GM19438 (cell line): ENCODE data around the gene ADARB2.

ENCODE experiments used
- ATAC-seq: cut with Tn5 transposase; IDR thresholded peaks from one replicate; pipeline ENCODE4 v1.9.1; 2021; ENCODE audit warnings: low read depth; ENCODE audit not compliant: unreplicated experiment

ADARB2 gene

DNA sequence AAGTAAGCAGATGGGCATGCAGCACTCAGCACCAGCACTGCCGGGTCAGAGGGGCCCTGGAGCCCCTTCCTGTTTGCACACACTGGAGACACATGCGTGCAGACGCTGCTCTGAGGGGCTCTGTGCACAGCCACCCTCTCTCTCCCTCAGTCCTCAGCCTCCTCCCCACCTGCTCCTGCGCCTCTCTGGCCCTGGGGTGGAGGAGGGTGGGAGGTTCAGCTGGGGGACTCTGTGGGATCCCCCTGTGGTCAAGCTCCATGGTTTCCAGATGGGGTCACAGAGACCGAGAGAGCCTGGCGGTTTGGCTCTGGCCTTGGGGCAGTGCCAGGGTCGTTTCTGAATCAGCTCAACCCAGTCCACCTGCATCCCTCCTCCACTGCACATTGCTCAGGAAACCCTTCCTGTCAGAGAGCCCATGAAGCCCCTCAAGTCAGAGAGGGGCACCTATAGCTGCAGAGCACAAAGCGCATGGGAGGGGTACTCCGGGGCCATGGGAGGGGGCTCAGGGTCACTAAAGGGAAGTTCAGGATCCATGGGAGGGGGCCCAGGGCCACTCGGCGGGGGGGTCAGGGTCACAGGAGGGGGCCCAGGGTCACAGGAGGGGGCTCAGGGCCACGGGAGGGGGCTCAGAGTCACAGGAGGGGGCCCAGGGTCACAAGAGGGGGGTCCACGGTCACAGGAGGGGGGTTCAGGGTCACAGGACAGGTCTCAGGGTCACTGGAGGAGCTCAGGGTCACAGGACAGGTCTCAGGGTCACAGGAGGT, 161.7 kb downstream of the ADARB2 start:
- no peak for ATAC-seq

DNA sequence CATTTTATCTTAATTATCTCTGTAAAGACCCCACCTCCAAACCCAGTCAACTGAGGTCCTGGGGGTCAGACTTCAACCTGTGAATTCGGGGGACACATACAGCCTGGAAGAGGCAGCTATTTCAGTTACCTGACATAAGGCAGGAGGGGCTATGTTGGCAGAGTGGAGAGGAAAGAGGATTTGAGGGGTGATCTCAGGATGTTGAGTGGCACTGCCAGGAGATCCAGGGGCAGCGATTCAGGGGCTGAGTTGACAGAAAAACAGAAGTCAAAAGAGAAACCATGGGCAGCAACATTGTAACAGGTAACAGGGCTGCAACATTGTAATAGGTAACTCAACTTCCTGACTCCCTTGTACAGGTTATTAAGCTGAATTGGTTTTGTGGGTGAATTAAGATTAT, 162.6 kb downstream of the ADARB2 start:
- no peak for ATAC-seq

DNA sequence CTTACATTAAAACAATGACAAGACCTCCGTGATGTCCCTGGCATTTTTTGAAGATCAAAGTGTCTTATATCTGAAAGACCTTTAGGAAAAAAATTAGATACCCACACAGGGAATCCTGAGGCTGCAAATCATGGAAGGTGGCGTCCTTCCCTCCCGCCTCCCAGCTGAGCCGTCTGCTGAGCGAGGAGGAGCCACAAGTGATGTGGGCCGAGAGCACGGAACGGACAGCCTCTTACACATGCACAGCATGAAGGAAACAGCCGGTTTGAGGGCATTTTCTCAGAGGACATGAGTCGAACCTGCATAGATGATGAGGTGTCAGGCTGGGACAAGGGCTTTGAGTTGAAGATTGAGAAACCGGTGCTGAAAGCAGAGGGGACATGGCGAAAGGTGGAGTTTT, 163.3 kb downstream of the ADARB2 start:
- ATAC-seq = no peak

- ATAC-seq = no peak
Measured at GRCh38 chr10:1573334-1573969, 163.9 kb downstream of the ADARB2 start.

- ATAC-seq = no peak
Measured at GRCh38 chr10:1572519-1573333, 164.6 kb downstream of the ADARB2 start.

DNA sequence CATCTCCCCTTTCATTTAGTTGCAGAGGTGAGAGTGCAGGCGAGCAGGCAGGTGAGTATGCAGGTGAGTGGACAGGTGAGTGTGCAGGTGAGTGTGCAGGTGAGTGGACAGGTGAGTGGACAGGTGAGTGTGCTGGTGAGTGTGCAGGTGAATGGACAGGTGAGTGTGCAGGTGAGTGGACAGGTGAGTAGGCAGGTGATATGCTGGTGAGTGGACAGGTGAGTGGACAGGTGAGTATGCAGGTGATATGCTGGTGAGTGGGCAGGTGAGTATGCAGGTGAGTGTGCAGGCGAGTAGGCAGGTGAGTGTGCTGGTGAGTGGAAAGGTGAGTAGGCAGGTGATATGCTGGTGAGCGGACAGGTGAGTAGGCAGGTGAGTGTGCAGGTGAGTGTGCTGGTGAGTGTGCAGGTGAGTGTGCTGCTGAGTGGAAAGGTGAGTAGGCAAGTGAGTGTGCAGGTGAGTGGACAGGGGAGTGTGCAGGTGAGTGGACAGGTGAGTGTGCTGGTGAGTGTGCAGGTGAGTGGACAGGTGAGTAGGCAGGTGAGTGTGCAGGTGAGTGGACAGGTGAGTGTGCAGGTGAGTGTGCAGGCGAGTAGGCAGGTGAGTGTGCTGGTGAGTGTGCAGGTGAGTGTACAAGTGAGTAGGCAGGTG, 165.6 kb downstream of the ADARB2 start:
- no peak for ATAC-seq

- no peak for ATAC-seq
Measured at GRCh38 chr10:1570416-1571051, 166.8 kb downstream of the ADARB2 start.

DNA sequence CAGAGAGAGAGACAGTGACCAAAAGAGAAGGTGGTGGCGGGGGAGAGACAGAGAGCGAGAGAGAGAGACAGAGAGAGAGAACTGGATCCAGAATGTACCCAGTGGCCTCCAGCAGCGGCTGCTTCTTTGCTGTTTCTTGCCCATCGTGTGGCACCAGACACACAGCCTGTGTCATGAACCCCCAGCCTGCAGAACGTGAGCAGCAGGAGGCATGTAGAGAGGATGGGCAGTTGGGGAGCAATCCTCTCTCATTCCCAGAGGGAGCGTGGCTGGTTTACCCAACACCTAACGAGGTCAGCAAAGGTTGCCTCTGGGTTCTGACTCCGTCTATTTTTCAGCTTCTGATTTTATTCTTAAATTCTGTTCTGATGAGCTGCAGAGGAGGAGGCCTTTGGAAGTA, 168.1 kb downstream of the ADARB2 start:
- no peak for ATAC-seq

DNA sequence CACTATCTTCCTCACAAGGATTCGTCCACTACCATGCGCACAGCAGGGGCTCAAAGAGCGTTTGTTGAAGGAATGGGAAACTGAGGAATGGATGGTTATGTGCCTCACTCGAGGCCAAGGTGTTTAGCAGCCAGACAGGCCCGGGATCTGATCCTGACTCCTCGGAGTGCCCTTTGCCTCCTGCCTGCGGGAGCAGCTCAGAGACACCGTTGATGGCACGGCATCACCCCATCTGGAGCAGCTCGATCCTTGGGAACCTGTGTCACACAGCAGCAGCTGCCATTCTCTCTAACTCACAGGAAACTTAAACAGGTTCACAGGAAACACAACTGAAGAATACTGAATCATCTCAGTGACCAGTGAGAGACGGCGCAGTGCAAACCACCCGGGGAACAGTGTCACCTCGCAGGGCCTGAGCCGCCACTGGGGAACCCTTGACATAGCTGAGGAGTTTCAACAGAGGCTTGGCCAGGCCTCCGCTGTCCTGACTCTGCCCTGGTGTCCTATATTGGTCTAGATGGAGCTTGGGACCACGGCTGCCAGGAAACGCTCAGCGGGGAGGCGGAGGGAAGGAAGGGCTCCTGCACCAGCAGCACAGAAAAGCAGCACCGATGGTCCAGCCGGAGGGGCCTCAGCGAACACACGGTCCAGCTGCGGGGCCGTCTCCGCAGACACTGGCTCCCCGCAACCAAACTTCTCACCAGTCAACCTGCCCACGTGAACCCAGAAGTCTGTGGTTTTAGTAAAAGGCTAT, 169.4 kb downstream of the ADARB2 start:
- no peak for ATAC-seq

DNA sequence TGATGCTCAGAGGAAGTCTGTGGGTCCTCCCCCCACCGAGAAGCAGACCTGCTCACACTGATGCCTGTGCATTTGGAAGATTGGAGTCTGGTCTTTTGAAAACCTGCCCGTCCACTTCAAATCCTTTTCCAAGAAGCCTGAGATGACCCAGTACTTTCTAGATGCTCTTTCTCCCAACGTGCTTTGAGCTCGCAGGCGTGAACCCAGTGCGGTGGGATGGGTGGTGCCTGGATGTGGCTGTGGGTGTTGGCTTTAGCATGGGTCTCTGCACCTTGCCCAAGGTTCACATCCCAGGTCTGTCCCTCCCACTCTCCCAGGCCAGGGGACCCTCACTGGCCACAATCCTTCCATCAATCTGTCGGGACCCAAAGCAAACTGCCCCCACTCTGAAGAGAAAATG, 170.2 kb downstream of the ADARB2 start:
- ATAC-seq = no peak

DNA sequence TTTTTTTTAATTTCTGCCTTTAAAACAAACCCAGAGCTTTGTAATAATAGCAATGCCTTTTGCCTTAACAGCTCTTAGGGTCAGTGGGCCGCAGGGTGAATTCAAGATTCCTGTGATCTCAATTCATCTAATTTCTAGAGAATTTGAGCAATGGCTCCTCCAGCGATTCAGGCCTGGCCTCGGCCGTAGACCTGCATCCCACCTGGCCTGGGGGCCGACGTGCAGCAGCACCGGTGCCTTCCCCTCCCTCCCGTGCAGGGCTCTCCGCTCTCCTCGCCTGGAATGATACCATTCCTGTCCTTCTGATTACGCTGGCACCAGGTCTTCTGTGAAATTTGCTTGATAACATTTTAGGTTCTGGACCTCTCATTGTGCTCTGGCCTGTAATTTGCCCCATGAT, 172.5 kb downstream of the ADARB2 start:
- ATAC-seq = no peak

DNA sequence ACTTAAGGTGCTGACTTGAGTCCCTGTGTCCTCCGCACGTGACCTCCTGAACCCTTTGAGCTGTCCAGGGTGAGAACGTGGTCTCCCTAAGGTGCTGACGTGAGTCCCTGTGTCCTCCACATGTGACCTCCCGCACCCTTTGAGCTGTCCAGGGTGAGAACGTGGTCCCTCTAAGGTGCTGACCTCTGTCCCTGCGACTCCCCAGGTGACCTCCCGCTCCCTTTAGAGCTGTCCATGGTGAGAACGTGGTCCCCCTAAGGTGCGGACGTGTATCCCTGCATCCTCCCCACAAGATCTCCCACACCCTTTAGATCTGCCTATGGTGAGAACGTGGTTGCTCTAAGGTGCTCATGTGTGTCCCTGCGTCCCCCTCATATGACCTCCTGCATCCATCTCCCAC, 174.3 kb downstream of the ADARB2 start:
- ATAC-seq = no peak

DNA sequence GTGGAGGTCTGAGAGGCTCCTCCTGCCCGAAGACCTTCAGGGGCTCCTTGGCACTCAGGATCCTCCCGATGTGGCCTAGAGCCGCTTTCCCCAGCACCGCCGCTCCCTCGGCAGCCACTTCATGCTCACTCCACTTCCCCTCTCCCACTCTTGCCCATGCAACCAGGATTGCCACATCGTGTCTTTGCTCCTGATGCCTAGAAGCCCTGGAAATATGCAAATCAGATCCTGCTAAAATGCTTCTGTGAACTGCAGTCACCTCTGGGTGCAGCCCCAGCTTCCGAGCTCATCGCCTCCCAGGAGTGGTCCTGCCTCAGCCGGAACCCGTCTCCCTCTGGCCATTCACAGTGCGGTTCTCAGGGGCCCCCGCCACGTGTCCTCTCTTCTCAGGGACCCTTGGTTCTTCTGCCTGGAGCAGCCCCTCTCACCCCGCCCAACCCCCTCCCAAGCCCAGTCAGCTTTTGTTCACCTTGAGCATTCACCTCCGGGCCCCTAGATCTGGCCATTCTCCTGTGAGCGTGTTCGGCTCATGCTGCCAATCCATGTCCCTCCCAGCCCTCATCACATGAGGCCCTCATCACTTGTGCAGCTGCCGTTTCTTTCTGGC, 175.5 kb downstream of the ADARB2 start:
- ATAC-seq = no peak

- no peak for ATAC-seq
Measured at GRCh38 chr10:1560535-1561192, 176.7 kb downstream of the ADARB2 start.

DNA sequence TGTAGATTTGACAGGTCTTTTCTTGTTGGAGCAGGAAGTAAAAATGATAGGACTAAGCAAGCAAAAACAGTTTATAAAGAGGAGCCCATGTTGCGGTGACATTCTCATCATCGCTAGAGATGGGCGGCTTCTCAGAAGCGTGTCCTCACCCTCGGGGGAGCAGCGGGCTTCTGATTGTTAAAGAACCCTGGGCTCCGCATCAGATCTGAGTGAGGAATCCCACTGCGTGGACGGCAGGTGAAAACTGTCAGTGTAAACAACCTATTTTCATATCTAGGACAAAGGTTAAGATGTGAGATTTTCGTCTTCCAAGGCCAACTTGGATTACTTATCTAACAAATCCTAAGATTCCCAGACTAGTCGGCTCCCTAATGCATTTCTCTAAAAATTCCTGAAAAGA, 177.6 kb downstream of the ADARB2 start:
- ATAC-seq = no peak

DNA sequence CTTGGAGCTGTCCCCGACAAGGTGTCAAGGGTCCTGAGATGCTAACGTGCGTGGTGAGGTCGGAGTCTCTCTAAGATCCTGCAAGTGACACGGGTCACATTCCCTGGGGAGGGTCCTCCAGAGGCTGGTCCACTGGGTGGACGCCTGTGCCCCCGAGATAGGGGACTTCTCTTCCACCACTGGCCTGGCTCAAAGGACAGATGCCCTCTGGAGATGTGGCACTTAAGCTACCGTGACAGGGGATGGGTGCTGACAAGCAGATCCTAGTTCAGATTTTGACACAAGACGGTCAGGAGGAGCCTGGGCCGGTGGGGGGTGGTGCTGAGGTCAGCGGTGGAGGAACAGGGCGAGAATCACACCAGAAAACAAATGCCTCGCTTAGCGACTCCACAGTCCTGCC, 178.0 kb downstream of the ADARB2 start:
- no peak for ATAC-seq

GRCh38 chr10:1558906-1559305, 178.4 kb downstream of the ADARB2 start:
- ATAC-seq = no peak

DNA sequence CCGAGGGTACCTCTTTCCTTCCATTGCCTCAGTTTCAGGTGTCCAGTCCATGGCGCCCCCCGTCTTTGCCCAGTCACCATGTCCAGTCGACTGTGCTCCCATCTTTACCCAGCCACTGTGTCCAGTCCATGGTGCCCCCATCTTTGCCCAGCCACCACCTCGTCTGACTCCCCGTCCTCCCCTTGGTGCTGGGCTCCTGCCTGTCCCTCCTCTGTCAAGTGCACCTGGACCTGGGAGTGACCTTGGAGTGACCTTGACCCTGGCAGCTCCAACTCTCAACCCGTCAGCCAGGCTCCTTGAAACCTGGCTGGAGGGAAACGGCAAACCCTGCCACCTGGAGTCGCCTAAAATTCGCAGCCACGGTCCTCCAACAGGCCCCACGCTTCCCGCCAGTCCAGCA, 180.2 kb downstream of the ADARB2 start:
- no peak for ATAC-seq

DNA sequence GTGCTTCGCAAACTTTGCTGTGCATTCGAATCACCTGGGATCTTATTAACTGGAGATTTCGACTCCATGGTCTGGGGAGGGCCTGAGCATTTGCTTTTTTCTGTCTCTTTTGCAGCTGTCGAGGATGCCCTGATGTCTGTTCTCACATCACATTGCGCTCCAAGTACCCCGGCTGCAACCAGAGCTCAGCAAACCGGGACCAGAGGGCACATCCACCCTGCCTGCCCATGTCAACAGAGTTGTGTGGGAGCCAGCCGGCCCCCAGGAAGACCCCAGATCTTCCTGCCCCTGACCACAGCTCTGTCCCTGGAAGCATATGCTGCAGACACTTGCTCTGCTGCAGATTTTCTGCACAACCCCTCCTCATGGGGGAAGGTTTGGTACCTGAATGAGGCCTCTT, 180.8 kb downstream of the ADARB2 start:
- ATAC-seq = no peak
